ENCODE measurements around the gene FOXP1.

- TF ChIP-seq CTCF (IDR thresholded peaks at IDR 0.05; ENCODE audit: poor library complexity, severe bottlenecking) (no peak), REST (IDR thresholded peaks at IDR 0.05; ENCODE audit: borderline replicate concordance) (no peak), POLR2AphosphoS5 (IDR thresholded peaks at IDR 0.05) (no peak)
These were observed 227.3 kb downstream of the FOXP1 start for GRCh38 chr3:71356265-71356664.
